ENCODE data around the gene GLOD5. TPM values are rescaled to one million over a fixed set of nuclear protein-coding genes. Genes with fewer than 3 reads are reported as not detected.

The GLOD5 gene
- total and polyA plus RNA-seq, 9 of the 15 experiments (the other 6 are each of a cell fraction or from before 2014, with no cell fraction given) = 0.27 to 4.4 (median 2.2) TPM

- in situ Hi-C loops (cut with MboI) = no loop called here
- Histone ChIP-seq H3K9ac (ENCODE audit: insufficient read depth in 1 of 2, low read depth in 2 of 2, low read length in 2 of 2) (peak overlapping the region; percentile 23 to 43; a peak in 3 of 4 replicates), H3K36me3 (ENCODE audit: control insufficient read depth, insufficient read depth, low read length) (peaks cover 2% of the 10 kb centered on the region; the same call in 1 of the 3 replicates), H3K27ac (ENCODE audit: extremely low read depth, low read depth, low read length) (peak overlapping the region; percentile 75), H3K4me3 (peak overlapping the region; percentile 6; the same call in 1 of the 2 replicates), H3K9me3 (replicated peaks; ENCODE audit: control insufficient read depth, insufficient read depth, low read depth, low read length) (no peaks in the 10 kb centered on the region), H3K4me1 (replicated peaks in 1 of 2; ENCODE audit: control insufficient read depth in 2 of 2, insufficient read depth in 2 of 2, low read length in 2 of 2) (peaks cover 48 to 53% of the 10 kb centered on the region in 2 experiments; a peak in 4 of 5 replicates), H4K20me1 (replicated peaks; ENCODE audit: control insufficient read depth, insufficient read depth, low read length) (no peaks in the 10 kb centered on the region), H3K9me1 (ENCODE audit: control insufficient read depth, insufficient read depth, low read length) (no peaks in the 10 kb centered on the region), H3K79me2 (ENCODE audit: control insufficient read depth, insufficient read depth, low read length) (peaks cover 68% of the 10 kb centered on the region), H3K27me3 (ENCODE audit: control insufficient read depth in 2 of 2, insufficient read depth in 2 of 2, low read length in 2 of 2) (no peaks in the 10 kb centered on the region), H3K4me2 (ENCODE audit: insufficient read depth, low read length) (peak overlapping the region; percentile 93), H2AFZ (ENCODE audit: low read depth, low read length) (peak overlapping the region; percentile 46; the same call in 1 of the 2 replicates)
- POLR2A ChIA-PET = interaction anchor here (0.7 to 1.5 kb wide), 2 partner anchors 9 to 11 kb away, joined by 3 to 4 read pairs; no protein-coding TSS in a partner anchor
- CTCF ChIA-PET (ENCODE audit: low intra/inter-chr PET ratio) = no interaction called here
- 0% methylated on average over 10 of the region's 13 CpGs for WGBS (ENCODE audit: insufficient coverage, low coverage, missing lambda C conversion rate)
- peak; percentile 82 for ATAC-seq
- no TSS peak for BruUV-seq (replicated peaks)
- peak; percentile 92 to 96 (median 92) for DNase-seq (ENCODE audit: extremely low read depth in 1 of 4, low spot score in 3 of 4)
- intact Hi-C loops (cut with micrococcal nuclease) = no loop called here
- FAIRE-seq = peak; percentile 84
- no peak for TF ChIP-seq ZNF75A (CRISPR knock-in tag; IDR thresholded peaks at IDR 0.05)
- no peak for TF ChIP-seq BMI1 (IDR thresholded peaks at IDR 0.05; ENCODE audit: low read length)
- peak; percentile 60 for TF ChIP-seq TAF1 (IDR thresholded peaks at IDR 0.05; ENCODE audit: control insufficient read depth, extremely low read depth, insufficient read depth, low read length, severe bottlenecking)
- no peak for TF ChIP-seq NFXL1 (CRISPR knock-in tag; IDR thresholded peaks at IDR 0.05)
- peak in 1 of 2 experiments; percentile 95; a peak in 2 of 4 replicates for TF ChIP-seq ZMIZ1 (IDR thresholded peaks at IDR 0.05; ENCODE audit: low read depth in 2 of 2, low read length in 2 of 2)
- TF ChIP-seq ZHX1 (conservative IDR thresholded peaks at IDR 0.05; ENCODE audit: low read length) = no peak
- TF ChIP-seq, protein P1, sequence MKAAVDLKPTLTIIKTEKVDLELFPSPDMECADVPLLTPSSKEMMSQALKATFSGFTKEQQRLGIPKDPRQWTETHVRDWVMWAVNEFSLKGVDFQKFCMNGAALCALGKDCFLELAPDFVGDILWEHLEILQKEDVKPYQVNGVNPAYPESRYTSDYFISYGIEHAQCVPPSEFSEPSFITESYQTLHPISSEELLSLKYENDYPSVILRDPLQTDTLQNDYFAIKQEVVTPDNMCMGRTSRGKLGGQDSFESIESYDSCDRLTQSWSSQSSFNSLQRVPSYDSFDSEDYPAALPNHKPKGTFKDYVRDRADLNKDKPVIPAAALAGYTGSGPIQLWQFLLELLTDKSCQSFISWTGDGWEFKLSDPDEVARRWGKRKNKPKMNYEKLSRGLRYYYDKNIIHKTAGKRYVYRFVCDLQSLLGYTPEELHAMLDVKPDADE (conservative IDR thresholded peaks at IDR 0.05; ENCODE audit: control insufficient read depth, low read depth, low read length) = peak; percentile 64; the same call in 1 of the 2 replicates
- peak; percentile 84; the same call in 1 of the 2 replicates for TF ChIP-seq TCF7 (IDR thresholded peaks at IDR 0.05; ENCODE audit: borderline replicate concordance)
- no peak for TF ChIP-seq FOXA3 (CRISPR knock-in tag; conservative IDR thresholded peaks at IDR 0.05 in 1 of 2, IDR thresholded peaks at IDR 0.05 in 1 of 2)
- peak; percentile 97 for TF ChIP-seq TAL1 (IDR thresholded peaks at IDR 0.05)
- peak; percentile 10; the same call in 1 of the 2 replicates for TF ChIP-seq OTX1 (CRISPR knock-in tag; IDR thresholded peaks at IDR 0.05)
- no peak for TF ChIP-seq SIX5 (IDR thresholded peaks at IDR 0.05; ENCODE audit: borderline replicate concordance in 1 of 2, insufficient read depth in 1 of 2, low read depth in 1 of 2, low read length in 2 of 2)
- TF ChIP-seq FOXM1 (IDR thresholded peaks at IDR 0.05; ENCODE audit: low read depth) = peak; percentile 89
- TF ChIP-seq FOXM1 (CRISPR knock-in tag; IDR thresholded peaks at IDR 0.05; ENCODE audit: low read depth) = no peak
- TF ChIP-seq HDAC1 (IDR thresholded peaks at IDR 0.05) = peak; percentile 15 to 82; a peak in 2 of 4 replicates
These were observed 21.2 kb downstream of the GLOD5 start for GRCh38 chrX:48782795-48783194.
